Effector CD4-positive, alpha-beta T cell (primary cell): ENCODE measurements around the gene RASSF1.
"Not testable (repeated sequence)": the region's sequence is repeated elsewhere in the genome, so short reads cannot be mapped to it uniquely, and the experiment has no call there.

Experiments used
- DNase-seq: peaks from one replicate; pipeline ENCODE4 v3.0.0-alpha.2; 2020

Gene RASSF1

GRCh38 chr3:50323092-50323600 is 17.5 kb downstream of the RASSF1 start:
- no peak for DNase-seq

- DNase-seq = peak; percentile 1
Measured at GRCh38 chr3:50322386-50323091, 18.1 kb downstream of the RASSF1 start, which contains the start of gene HYAL2. TSS of gene HYAL2 (minus strand) at chr3:50322745. CDS start at chr3:50320489, 2,256 bp downstream.

GRCh38 chr3:50322115-50322385 is 18.6 kb downstream of the RASSF1 start:
- DNase-seq = no peak

GRCh38 chr3:50321336-50322114 is 19.1 kb downstream of the RASSF1 start:
- peak; percentile 72 for DNase-seq

- DNase-seq = peak; percentile 28
Measured at GRCh38 chr3:50320853-50321335, 19.7 kb downstream of the RASSF1 start.

GRCh38 chr3:50319894-50320625 is 20.6 kb downstream of the RASSF1 start:
- DNase-seq = peak; percentile 1

- no peak for DNase-seq
Measured at GRCh38 chr3:50319181-50319893, 21.3 kb downstream of the RASSF1 start.

- peak; percentile 2 for DNase-seq
Measured at GRCh38 chr3:50318615-50319014, 22.0 kb downstream of the RASSF1 start.

- no peak for DNase-seq
Measured at GRCh38 chr3:50318163-50318562, 22.5 kb downstream of the RASSF1 start.

- no peak for DNase-seq
Measured at GRCh38 chr3:50317300-50317699, 23.3 kb downstream of the RASSF1 start.

- peak; percentile 63 for DNase-seq
Measured at GRCh38 chr3:50316657-50317242, 23.9 kb downstream of the RASSF1 start.

- no peak for DNase-seq
Measured at GRCh38 chr3:50314816-50315215, 25.8 kb downstream of the RASSF1 start.

- no peak for DNase-seq
Measured at GRCh38 chr3:50314342-50314741, 26.3 kb downstream of the RASSF1 start.

GRCh38 chr3:50312041-50312440 is 28.6 kb downstream of the RASSF1 start:
- DNase-seq = not testable (repeated sequence)

GRCh38 chr3:50304601-50305000 is 36.0 kb downstream of the RASSF1 start:
- DNase-seq = no peak

- no peak for DNase-seq
Measured at GRCh38 chr3:50303013-50303815, 37.4 kb downstream of the RASSF1 start, which contains the start of gene HYAL1. TSS of gene HYAL1 (minus strand) at chr3:50303574. CDS start at chr3:50302956, 618 bp downstream.

- no peak for DNase-seq
Measured at GRCh38 chr3:50302095-50303012, 38.3 kb downstream of the RASSF1 start.

GRCh38 chr3:50300681-50301254 is 39.9 kb downstream of the RASSF1 start:
- DNase-seq = no peak

- DNase-seq = no peak
Measured at GRCh38 chr3:50299929-50300680, 40.5 kb downstream of the RASSF1 start.
